Epithelial cell of esophagus (primary cell): Measurements from ENCODE around the gene TREX2.

Source experiments
- DNase-seq: peaks from one replicate; pipeline ENCODE4 v3.0.0; 2010; ENCODE audit warnings: low read depth
- H3K4me3 ChIP-seq: 2 replicates; pipeline ENCODE4 v1.5.1; 2011; ENCODE audit warnings: mild to moderate bottlenecking, low read length, control low read depth
- CTCF ChIP-seq: IDR thresholded peaks from 2 replicates; pipeline ENCODE4 v1.5.1; 2011; ENCODE audit warnings: low read depth, mild to moderate bottlenecking, low read length, control low read depth, inconsistent platforms; ENCODE audit not compliant: insufficient read depth; ENCODE audit errors: missing control alignments

Gene TREX2

GRCh38 chrX:153445106-153445855 is 575 bp downstream of the TREX2 start:
- no peak for TF ChIP-seq CTCF
- H3K4me3 ChIP-seq: no peak overlapping the region
- no peak for DNase-seq

- TF ChIP-seq CTCF: no peak
- no peak overlapping the region for H3K4me3 ChIP-seq
- no peak for DNase-seq
Observed at GRCh38 chrX:153444333-153445011, 1.4 kb downstream of the TREX2 start.

GRCh38 chrX:153443476-153444332 is 2.2 kb downstream of the TREX2 start:
- peak; percentile 6 for DNase-seq

GRCh38 chrX:153442463-153442862 is 3.4 kb downstream of the TREX2 start:
- DNase-seq: no peak
- no peak overlapping the region for H3K4me3 ChIP-seq

More at GRCh38 chrX:153443476-153444332, 2.2 kb downstream of the TREX2 start:
- no peak overlapping the region for H3K4me3 ChIP-seq
- no peak for TF ChIP-seq CTCF

GRCh38 chrX:153441981-153442380 is 3.9 kb downstream of the TREX2 start:
- no peak overlapping the region for H3K4me3 ChIP-seq
- DNase-seq: peak; percentile 84
- TF ChIP-seq CTCF: no peak

More at GRCh38 chrX:153442463-153442862, 3.4 kb downstream of the TREX2 start:
- TF ChIP-seq CTCF: no peak

- TF ChIP-seq CTCF: no peak
- no peak overlapping the region for H3K4me3 ChIP-seq
- peak; percentile 64 for DNase-seq
Observed at GRCh38 chrX:153441296-153441695, 4.6 kb downstream of the TREX2 start.
